Stimulated activated CD8-positive, alpha-beta memory T cell treated with anti-CD3 and anti-CD28 coated beads, Interleukin-15, amount 100 ng/mL, for 4 hours (primary cell): ENCODE results near the gene FRMD4A.
"Not testable (repeated sequence)": the region's sequence is repeated elsewhere in the genome, so short reads cannot be mapped to it uniquely, and the experiment has no call there.

Experiments used
- DNase-seq, 2 donors: peaks; one replicate each; pipeline ENCODE4 v3.0.0-alpha.2; 2020; ENCODE audit warnings: low read depth in 2 of 2

The FRMD4A gene

GRCh38 chr10:13788711-13789447 is 541.8 kb downstream of the FRMD4A start:
- DNase-seq = no peak

DNA sequence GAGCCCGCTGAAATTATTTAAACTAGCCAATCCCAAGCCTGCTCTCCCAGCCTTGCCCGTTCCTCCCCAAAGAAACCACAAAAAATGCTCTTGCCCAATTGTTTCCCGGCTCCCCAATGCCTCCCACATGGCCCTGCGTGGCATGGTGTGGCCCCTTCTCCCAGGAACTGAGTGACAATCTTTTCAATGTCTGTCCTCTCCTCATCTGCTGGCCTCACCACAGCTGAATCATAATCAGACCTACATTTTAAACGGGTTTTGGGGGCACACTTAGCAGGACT is 542.5 kb downstream of the FRMD4A start:
- no peak for DNase-seq

DNA sequence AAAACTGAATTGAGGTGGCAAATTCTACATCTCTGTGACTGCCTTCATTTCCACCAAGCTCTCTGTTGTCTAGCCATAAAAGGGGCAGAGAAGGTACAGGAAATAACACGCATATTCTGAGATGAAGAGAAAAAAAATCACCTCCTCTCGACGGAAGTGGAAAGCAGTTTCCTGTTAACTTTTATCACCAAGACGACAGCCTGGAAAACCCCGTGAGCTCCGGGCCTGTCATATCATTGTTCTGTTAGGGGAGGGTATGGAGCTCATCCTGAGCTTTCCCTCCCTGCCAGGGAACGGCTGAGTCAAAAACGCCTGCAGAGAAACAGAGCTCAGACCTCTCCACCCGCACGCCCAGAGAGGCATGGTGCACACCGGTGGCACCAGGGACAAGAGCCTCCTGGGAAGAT is 543.7 kb downstream of the FRMD4A start:
- DNase-seq = peak; percentile 45 to 67

- DNase-seq = no peak
These were observed 546.7 kb downstream of the FRMD4A start for GRCh38 chr10:13784067-13784466.

- DNase-seq = no peak
These were observed 551.0 kb downstream of the FRMD4A start for GRCh38 chr10:13779748-13780147.

DNA sequence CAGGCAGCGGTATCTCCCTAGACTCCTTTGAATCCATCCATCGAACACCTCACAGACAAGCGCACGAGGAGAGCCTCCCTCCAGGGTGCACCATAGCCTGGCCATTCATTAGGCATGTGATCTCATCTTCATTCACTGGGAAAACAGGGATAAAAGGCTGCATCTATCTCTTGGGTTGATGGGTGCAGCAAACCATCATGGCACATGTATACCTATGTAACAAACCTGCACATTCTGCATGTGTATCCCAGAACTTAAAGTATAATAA is 552.1 kb downstream of the FRMD4A start:
- not testable (repeated sequence) for DNase-seq

DNA sequence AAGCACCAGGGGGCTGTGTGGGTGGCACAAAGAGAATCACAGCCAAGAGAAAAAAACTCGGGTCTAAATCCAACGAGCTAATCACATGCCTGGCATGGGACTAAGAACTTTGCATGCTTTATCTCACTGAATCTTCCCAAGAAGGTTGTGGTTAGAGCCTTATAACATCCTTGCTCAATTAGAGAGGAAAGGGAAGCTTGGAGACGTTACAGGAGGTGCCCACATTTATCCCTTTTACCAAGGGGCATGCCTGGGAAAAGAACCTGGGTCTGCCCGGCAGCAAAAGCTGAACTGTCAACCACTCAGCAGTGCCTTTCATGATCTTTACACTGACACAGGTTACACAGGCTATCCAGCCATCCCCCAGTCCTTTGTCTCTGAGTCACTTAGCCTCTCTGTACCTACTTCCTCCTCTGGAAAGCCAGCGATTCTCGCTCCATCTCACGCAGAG is 553.8 kb downstream of the FRMD4A start:
- no peak for DNase-seq

- DNase-seq = no peak
These were observed 554.6 kb downstream of the FRMD4A start for GRCh38 chr10:13775786-13776775.

GRCh38 chr10:13774303-13774893 is 556.3 kb downstream of the FRMD4A start:
- DNase-seq = no peak

- DNase-seq = no peak
These were observed 557.1 kb downstream of the FRMD4A start for GRCh38 chr10:13773496-13774170.

- DNase-seq = no peak
These were observed 557.7 kb downstream of the FRMD4A start for GRCh38 chr10:13773043-13773442.

GRCh38 chr10:13771992-13772391 is 558.7 kb downstream of the FRMD4A start:
- DNase-seq = no peak

GRCh38 chr10:13770760-13771493 is 559.8 kb downstream of the FRMD4A start:
- DNase-seq = no peak

GRCh38 chr10:13769946-13770345 is 560.8 kb downstream of the FRMD4A start:
- no peak for DNase-seq

GRCh38 chr10:13767676-13768178 is 563.0 kb downstream of the FRMD4A start:
- no peak for DNase-seq

DNA sequence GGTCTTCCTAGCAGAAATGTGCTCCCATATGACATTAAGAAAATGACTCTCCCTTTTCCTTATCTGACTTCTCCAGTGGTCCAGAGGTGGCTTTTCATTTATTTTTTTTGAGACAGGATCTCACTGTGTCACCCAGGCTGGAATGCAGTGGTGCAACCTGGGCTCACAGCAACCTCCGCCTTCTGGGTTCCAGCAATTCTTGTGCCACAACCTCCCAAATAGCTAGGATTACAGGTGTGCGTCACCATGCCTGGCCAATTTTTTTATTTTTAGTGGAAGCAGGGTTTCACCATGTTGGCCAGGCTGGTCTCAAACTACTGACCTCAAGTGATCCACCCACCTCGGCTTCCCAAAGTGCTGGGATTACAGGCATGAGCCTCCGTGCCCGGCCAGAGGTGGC is 563.6 kb downstream of the FRMD4A start:
- not testable (repeated sequence) for DNase-seq

DNA sequence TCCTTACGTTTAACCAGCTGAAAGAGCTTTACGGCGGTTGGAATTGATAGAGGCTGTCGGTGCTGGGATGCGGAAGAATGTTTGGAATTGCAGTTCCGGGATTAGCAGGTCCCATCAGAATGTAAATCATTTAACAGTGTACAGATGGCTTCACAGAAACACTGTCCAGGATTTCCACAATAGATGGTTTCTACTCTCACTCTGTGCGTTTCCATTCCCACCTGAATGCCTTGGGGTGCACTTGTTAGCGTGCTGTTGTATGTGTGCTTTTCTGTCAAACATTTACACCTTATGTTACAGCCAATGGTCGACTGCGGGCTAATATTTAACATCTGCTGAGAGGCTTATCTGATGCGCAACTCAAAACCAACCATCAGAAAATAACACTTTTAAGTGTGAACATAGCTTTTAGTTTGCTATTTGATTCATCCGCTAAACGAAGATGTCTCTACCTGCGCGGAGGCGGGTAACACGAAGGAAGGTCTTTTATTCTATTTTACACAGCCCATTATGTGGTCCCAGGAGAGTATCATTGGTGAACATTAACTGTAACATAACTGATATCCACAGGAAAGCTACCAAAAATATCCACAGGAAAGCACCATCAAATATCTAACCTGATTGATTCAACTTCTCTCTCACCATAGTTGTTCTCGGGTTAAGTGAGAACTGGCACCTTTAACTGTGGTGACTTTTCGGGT is 564.9 kb downstream of the FRMD4A start:
- no peak for DNase-seq

- no peak for DNase-seq
These were observed 569.1 kb downstream of the FRMD4A start for GRCh38 chr10:13761490-13762091.

DNA sequence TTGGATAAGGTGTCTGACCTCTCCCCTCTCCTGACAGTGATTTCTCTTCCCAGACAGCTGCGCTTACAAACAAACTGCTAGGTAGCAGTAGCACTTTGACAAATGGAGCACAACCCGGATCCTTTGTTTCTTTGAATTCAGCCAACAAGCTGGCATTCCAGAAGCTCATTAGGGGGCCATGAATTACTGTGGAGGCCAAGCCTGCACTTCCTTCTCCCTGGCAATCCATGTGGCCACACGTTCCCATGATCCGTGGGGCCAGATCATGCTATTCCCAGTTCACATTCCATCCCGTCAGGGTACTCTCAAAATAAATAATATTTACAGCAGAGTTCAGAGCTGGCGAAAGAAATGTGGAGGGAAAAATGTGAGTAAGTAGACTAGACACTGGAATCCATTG is 571.6 kb downstream of the FRMD4A start:
- no peak for DNase-seq

GRCh38 chr10:13758756-13759155 is 572.0 kb downstream of the FRMD4A start:
- DNase-seq = no peak
